ENCODE data around the gene TMBIM1. TPM values are rescaled to one million over a fixed set of nuclear protein-coding genes. Genes with fewer than 3 reads are reported as not detected.
A peak's percentile ranks its signal among the peaks of the same experiment; 100 is the strongest.

The TMBIM1 gene
- total RNA-seq, 1 experiment from 2014 or later = 91.0 TPM

DNA sequence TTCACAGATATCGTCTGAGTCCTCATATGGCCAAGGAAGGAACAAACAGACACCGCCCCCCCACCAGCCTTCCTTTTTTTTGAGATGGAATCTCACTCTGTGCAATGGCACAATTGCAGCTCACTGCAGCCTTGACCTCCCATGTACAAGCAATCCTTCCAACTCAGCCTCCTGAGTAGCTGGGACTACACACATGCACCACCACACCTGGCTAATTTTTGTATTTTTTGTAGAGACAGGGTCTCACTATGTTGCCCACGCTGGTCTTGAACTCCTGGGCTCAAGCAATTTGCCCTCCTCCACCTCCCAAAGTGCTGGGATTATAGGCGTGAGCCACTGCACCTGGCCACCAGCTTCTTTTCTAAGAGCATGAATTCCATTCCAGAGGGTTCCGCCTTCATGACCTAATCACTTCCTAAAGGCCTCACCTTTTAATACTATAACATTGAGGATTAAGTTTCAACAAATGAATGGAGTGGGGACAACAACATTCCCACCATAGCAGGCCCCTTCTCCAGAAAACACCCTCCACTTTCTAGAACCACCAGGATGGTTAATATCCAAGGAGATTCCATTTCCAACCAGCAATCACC lies 2.2 kb upstream of the TMBIM1 start:
- Histone ChIP-seq H3K27me3 (ENCODE audit: insufficient read depth, low read length) (no peaks in the 10 kb centered on the region), H2AFZ (ENCODE audit: low read depth, low read length, poor library complexity, severe bottlenecking) (no peak overlapping the region), H3K4me2 (ENCODE audit: low read length) (peak overlapping the region; percentile 33), H3K27ac (ENCODE audit: low read depth, low read length) (no peak overlapping the region), H3K9me2 (ENCODE audit: insufficient read depth) (no peaks in the 10 kb centered on the region), H3K4me3 (replicated peaks in 1 of 2; ENCODE audit: low read depth in 1 of 2, low read length in 2 of 2) (no peak overlapping the region), H3K79me2 (ENCODE audit: insufficient read depth, low read length) (peaks cover 27% of the 10 kb centered on the region), H3K9ac (ENCODE audit: low read length) (peak overlapping the region; percentile 25; the same call in 1 of the 2 replicates), H3K4me1 (ENCODE audit: control insufficient read depth in 1 of 2, insufficient read depth in 2 of 2, low read length in 2 of 2) (peaks cover 48 to 81% of the 10 kb centered on the region in 2 experiments), H3K9me3 (ENCODE audit: control insufficient read depth in 1 of 2, insufficient read depth in 1 of 2, low read depth in 1 of 2, low read length in 2 of 2) (no peaks in the 10 kb centered on the region), H4K20me1 (ENCODE audit: insufficient read depth) (no peaks in the 10 kb centered on the region), H3K36me3 (ENCODE audit: control insufficient read depth in 1 of 2, insufficient read depth in 2 of 2, low read length in 2 of 2) (no peaks in the 10 kb centered on the region)
- ChIA-PET RAD21 (ENCODE audit: low non-redundant PET in 1 of 2, low total read pairs in 2 of 2, uncharacterized antibody in 2 of 2, unreplicated experiment in 2 of 2) (no interaction called here), CTCF (interaction anchor here (1.4 kb wide), 2 partner anchors 62 to 101 kb away, joined by 4 to 6 read pairs; partner anchors contain the start of gene CATIP), POLR2A (interaction anchor here (2.0 kb wide), 1 partner anchor 63 kb away, joined by 4 read pairs; no protein-coding TSS in a partner anchor)
- no TSS peak for BruUV-seq (replicated peaks)
- TF ChIP-seq EGR1 (IDR thresholded peaks at IDR 0.05; ENCODE audit: low read depth) (no peak), ZFX (IDR thresholded peaks at IDR 0.05) (no peak), CEBPB (IDR thresholded peaks at IDR 0.05; ENCODE audit: low read depth) (no peak), FOSL1 (IDR thresholded peaks at IDR 0.05; ENCODE audit: low read depth) (no peak), ZNF274 (IDR thresholded peaks at IDR 0.05; ENCODE audit: low read depth, low read length) (no peak), RAD21 (IDR thresholded peaks at IDR 0.05; ENCODE audit: low read depth) (no peak), YY1 (IDR thresholded peaks at IDR 0.05; ENCODE audit: extremely low read depth, insufficient replicate concordance, low read depth, low read length) (no peak), JUND (IDR thresholded peaks at IDR 0.05) (no peak)
- TF ChIP-seq, protein P1, sequence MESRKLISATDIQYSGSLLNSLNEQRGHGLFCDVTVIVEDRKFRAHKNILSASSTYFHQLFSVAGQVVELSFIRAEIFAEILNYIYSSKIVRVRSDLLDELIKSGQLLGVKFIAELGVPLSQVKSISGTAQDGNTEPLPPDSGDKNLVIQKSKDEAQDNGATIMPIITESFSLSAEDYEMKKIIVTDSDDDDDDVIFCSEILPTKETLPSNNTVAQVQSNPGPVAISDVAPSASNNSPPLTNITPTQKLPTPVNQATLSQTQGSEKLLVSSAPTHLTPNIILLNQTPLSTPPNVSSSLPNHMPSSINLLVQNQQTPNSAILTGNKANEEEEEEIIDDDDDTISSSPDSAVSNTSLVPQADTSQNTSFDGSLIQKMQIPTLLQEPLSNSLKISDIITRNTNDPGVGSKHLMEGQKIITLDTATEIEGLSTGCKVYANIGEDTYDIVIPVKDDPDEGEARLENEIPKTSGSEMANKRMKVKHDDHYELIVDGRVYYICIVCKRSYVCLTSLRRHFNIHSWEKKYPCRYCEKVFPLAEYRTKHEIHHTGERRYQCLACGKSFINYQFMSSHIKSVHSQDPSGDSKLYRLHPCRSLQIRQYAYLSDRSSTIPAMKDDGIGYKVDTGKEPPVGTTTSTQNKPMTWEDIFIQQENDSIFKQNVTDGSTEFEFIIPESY (IDR thresholded peaks at IDR 0.05; ENCODE audit: extremely low read depth, insufficient replicate concordance, low read length) = no peak
- TF ChIP-seq, protein P2, sequence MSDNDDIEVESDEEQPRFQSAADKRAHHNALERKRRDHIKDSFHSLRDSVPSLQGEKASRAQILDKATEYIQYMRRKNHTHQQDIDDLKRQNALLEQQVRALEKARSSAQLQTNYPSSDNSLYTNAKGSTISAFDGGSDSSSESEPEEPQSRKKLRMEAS (IDR thresholded peaks at IDR 0.05) = no peak
- TF ChIP-seq, protein P3, sequence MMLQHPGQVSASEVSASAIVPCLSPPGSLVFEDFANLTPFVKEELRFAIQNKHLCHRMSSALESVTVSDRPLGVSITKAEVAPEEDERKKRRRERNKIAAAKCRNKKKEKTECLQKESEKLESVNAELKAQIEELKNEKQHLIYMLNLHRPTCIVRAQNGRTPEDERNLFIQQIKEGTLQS (IDR thresholded peaks at IDR 0.05) = no peak
- intact Hi-C loops (cut with micrococcal nuclease) = no loop called here
- no peak for ATAC-seq
- no peak for DNase-seq (ENCODE audit: low read depth, low spot score)
